K562 (cell line): Measurements from ENCODE around the gene AGPAT2. TPM values are rescaled to one million over a fixed set of nuclear protein-coding genes. Genes with fewer than 3 reads are reported as not detected.
A peak's percentile ranks its signal among the peaks of the same experiment; 100 is the strongest.

Experiments
- ATF1 ChIP-seq, 2 experiments: fragments of 450-650 bp in 1 of 2; IDR thresholded peaks; 2 replicates each; pipeline ENCODE4 v1.6.1; 2016; ENCODE audit warnings: missing compliant biosample characterization in 1 of 2, missing genetic modification characterization in 1 of 2
- CXXC5 ChIP-seq: fragments of 250-450 bp; sonication (Bioruptor Pico); IDR thresholded peaks from 2 replicates; pipeline ENCODE4 v1.8.0; 2022; ENCODE audit warnings: inconsistent platforms, mild to moderate bottlenecking, moderate library complexity
- DNMT1 ChIP-seq: fragments of 450-650 bp; IDR thresholded peaks from 2 replicates; pipeline ENCODE4 v1.6.1; 2016; ENCODE audit warnings: antibody characterized with exemption, mild to moderate bottlenecking
- ERF ChIP-seq: fragments of 450-650 bp; formaldehyde crosslinking; IDR thresholded peaks from 2 replicates; pipeline ENCODE4 v1.4.0; 2020; ENCODE audit warnings: mild to moderate bottlenecking, mixed read lengths
- HMBOX1 ChIP-seq: sonication (generic); IDR thresholded peaks from 2 replicates; pipeline ENCODE4 v1.6.1; 2016
- HOXB6 ChIP-seq: fragments of 250-450 bp; sonication (Bioruptor Pico); IDR thresholded peaks from 2 replicates; pipeline ENCODE4 v1.5.1; 2022; ENCODE audit warnings: mild to moderate bottlenecking, borderline replicate concordance
- JUN ChIP-seq, 2 experiments: sonication (generic) in 1 of 2; formaldehyde crosslinking in 1 of 2; IDR thresholded peaks; 2 replicates each; pipeline versions ENCODE4 v1.6.1 to v1.8.0; 2012 to 2022; ENCODE audit warnings: borderline replicate concordance in 2 of 2, mild to moderate bottlenecking in 2 of 2, improper control_type of control experiment in 1 of 2, low read depth in 1 of 2, low read length in 1 of 2, missing genetic modification reagents in 1 of 2
- KDM1A ChIP-seq, 2 experiments: fragments of 450-650 bp; IDR thresholded peaks; 2 replicates each; pipeline ENCODE4 v1.6.1; 2016; ENCODE audit warnings: mild to moderate bottlenecking in 2 of 2
- KLF10 ChIP-seq: fragments of 250-450 bp; sonication (Bioruptor Pico); IDR thresholded peaks from 2 replicates; pipeline ENCODE4 v1.6.1; 2021; ENCODE audit warnings: matching md5 sums
- L3MBTL2 ChIP-seq: fragments of 450-650 bp; IDR thresholded peaks from 2 replicates; pipeline ENCODE4 v1.6.1; 2016; ENCODE audit warnings: mild to moderate bottlenecking, moderate library complexity
- LCOR ChIP-seq: sonication (generic); formaldehyde crosslinking; IDR thresholded peaks from 2 replicates; pipeline ENCODE4 v1.8.0; 2022; ENCODE audit warnings: mild to moderate bottlenecking, missing genetic modification reagents
- MXI1 ChIP-seq: IDR thresholded peaks from 2 replicates; pipeline ENCODE4 v1.6.1; 2011; ENCODE audit warnings: low read depth, mild to moderate bottlenecking, improper control_type of control experiment, low read length
- PHTF2 ChIP-seq: fragments of 250-450 bp; sonication (Bioruptor Pico); IDR thresholded peaks from 2 replicates; pipeline ENCODE4 v1.5.0; 2021; ENCODE audit warnings: mild to moderate bottlenecking
- POLR2B ChIP-seq: fragments of 450-650 bp; IDR thresholded peaks from 2 replicates; pipeline ENCODE4 v1.6.1; 2018; ENCODE audit warnings: low read depth; ENCODE audit not compliant: partially characterized antibody
- RAD21 ChIP-seq, 2 experiments: fragments of 250-450 bp in 1 of 2; fragments of 450-650 bp in 1 of 2; sonication (Bioruptor Pico) in 1 of 2; formaldehyde crosslinking in 1 of 2; IDR thresholded peaks in 1 of 2; conservative IDR thresholded peaks in 1 of 2; 2 replicates each; pipeline versions ENCODE4 v1.4.0 to v1.8.0; 2020 to 2022; ENCODE audit warnings: mild to moderate bottlenecking in 2 of 2, moderate library complexity in 1 of 2
- SIN3A ChIP-seq, 2 experiments: fragments of 150-350 bp in 1 of 2; IDR thresholded peaks; 2 replicates each; pipeline ENCODE4 v1.6.1; 2011 to 2016; ENCODE audit warnings: borderline replicate concordance in 2 of 2, low read depth in 2 of 2, low read length in 2 of 2, mild to moderate bottlenecking in 2 of 2, moderate library complexity in 2 of 2; ENCODE audit not compliant: control insufficient read depth in 1 of 2
- SPI1 ChIP-seq: IDR thresholded peaks from 2 replicates; pipeline ENCODE4 v1.6.1; 2011; ENCODE audit warnings: low read depth, low read length, control low read depth, borderline replicate concordance
- TAF1 ChIP-seq: IDR thresholded peaks from 2 replicates; pipeline ENCODE4 v1.6.1; 2011; ENCODE audit warnings: mild to moderate bottlenecking, low read length, moderate library complexity; ENCODE audit not compliant: insufficient read depth, control insufficient read depth, severe bottlenecking; ENCODE audit errors: extremely low read depth
- TBP ChIP-seq: optimal IDR thresholded peaks from 2 replicates; pipeline ENCODE3; 2011; ENCODE audit warnings: low read depth, low read length, improper control_type of control experiment
- ZFX ChIP-seq: sonication (generic); formaldehyde crosslinking; IDR thresholded peaks from 2 replicates; pipeline ENCODE4 v1.8.0; 2022; ENCODE audit warnings: mild to moderate bottlenecking, missing genetic modification reagents, moderate library complexity
- ZNF282 ChIP-seq: sonication (generic); formaldehyde crosslinking; IDR thresholded peaks from 2 replicates; pipeline ENCODE4 v1.8.1; 2023; ENCODE audit warnings: missing genetic modification reagents
- ZNF436 ChIP-seq: fragments of 250-450, 450-650 bp; sonication (Bioruptor Pico); formaldehyde crosslinking; IDR thresholded peaks from 2 replicates; pipeline ENCODE4 v1.7.0; 2020; ENCODE audit warnings: mild to moderate bottlenecking
- polyA plus RNA-seq, 8 experiments: library from polyadenylated mRNA; depleted of rRNA in 4 of 8; stranded (reverse) in 5 of 8; unstranded in 3 of 8; fragments of >200 nt; fragmentation: Nextera tagmentation in 2 of 8; fragmentation: Illumina TruSeq in 1 of 8; extraction: Ambion mirVana in 2 of 8; extraction: Trizol in 1 of 8; gene quantifications; 2 replicates each; pipeline versions ENCODE4 v1.2.1 to v1.2.3, GENCODE V29; 2011 to 2014; ENCODE audit warnings: inconsistent platforms in 1 of 8, missing spikeins in 1 of 8
- total RNA-seq, 7 experiments: library from RNA; depleted of rRNA in 6 of 7; stranded (reverse); fragments of >200 nt in 6 of 7; fragmentation: Illumina TruSeq in 2 of 7; extraction: Trizol in 2 of 7; gene quantifications; 2 replicates each; pipeline versions ENCODE4 v1.2.1 to v1.2.3, GENCODE V29; 2011 to 2021; ENCODE audit warnings: low replicate concordance in 1 of 7
- TF ChIP-seq, protein P1 (sequence below), 2 experiments: IDR thresholded peaks; 2 replicates each; pipeline ENCODE4 v1.6.1; 2012; ENCODE audit warnings: improper control_type of control experiment in 2 of 2, low read depth in 2 of 2, low read length in 2 of 2, borderline replicate concordance in 1 of 2

Gene AGPAT2
- total and polyA plus RNA-seq, 9 of the 15 experiments (the other 6 are each of a cell fraction or from before 2014, with no cell fraction given), result 0.13 to 54.5 (median 23.9) TPM

- TF ChIP-seq JUN (IDR thresholded peaks at IDR 0.05; ENCODE audit: borderline replicate concordance, low read depth, low read length), result 0 out of 2 replicates have a peak, but pooled peaks have one; percentile 13
- peak; percentile 72; the same call in 1 of the 2 replicates for TF ChIP-seq JUN (CRISPR knock-in tag; IDR thresholded peaks at IDR 0.05; ENCODE audit: borderline replicate concordance)
- peak; percentile 50 for TF ChIP-seq TAF1
- TF ChIP-seq ZFX, result peak; percentile 94
- TF ChIP-seq PHTF2 (CRISPR knock-in tag), result no peak
- no peak for TF ChIP-seq KLF10 (CRISPR knock-in tag)
- peak; percentile 85; the same call in 1 of the 2 replicates for TF ChIP-seq ERF (CRISPR knock-in tag)
- no peak for TF ChIP-seq TBP
- TF ChIP-seq HMBOX1, result no peak
- no peak for TF ChIP-seq KDM1A (IDR thresholded peaks at IDR 0.05)
- TF ChIP-seq DNMT1, result no peak
- TF ChIP-seq POLR2B, result peak; percentile 65
- peak; percentile 85 for TF ChIP-seq CXXC5
- TF ChIP-seq MXI1, result 0 out of 2 replicates have a peak, but pooled peaks have one; percentile 16
- TF ChIP-seq, protein P1, sequence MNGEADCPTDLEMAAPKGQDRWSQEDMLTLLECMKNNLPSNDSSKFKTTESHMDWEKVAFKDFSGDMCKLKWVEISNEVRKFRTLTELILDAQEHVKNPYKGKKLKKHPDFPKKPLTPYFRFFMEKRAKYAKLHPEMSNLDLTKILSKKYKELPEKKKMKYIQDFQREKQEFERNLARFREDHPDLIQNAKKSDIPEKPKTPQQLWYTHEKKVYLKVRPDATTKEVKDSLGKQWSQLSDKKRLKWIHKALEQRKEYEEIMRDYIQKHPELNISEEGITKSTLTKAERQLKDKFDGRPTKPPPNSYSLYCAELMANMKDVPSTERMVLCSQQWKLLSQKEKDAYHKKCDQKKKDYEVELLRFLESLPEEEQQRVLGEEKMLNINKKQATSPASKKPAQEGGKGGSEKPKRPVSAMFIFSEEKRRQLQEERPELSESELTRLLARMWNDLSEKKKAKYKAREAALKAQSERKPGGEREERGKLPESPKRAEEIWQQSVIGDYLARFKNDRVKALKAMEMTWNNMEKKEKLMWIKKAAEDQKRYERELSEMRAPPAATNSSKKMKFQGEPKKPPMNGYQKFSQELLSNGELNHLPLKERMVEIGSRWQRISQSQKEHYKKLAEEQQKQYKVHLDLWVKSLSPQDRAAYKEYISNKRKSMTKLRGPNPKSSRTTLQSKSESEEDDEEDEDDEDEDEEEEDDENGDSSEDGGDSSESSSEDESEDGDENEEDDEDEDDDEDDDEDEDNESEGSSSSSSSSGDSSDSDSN (IDR thresholded peaks at IDR 0.05; ENCODE audit: borderline replicate concordance in 1 of 2, low read depth in 2 of 2, low read length in 2 of 2), result peak in 1 of 2 experiments; percentile 63; a peak in 1 of 4 replicates
- no peak for TF ChIP-seq ZNF436 (CRISPR knock-in tag)
- peak in 1 of 2 experiments; percentile 17; a peak in 2 of 4 replicates for TF ChIP-seq RAD21 (CRISPR knock-in tag; conservative IDR thresholded peaks at IDR 0.05 in 1 of 2, IDR thresholded peaks at IDR 0.05 in 1 of 2)
- peak; percentile 96 for TF ChIP-seq L3MBTL2
- TF ChIP-seq ZNF282 (CRISPR knock-in tag), result peak; percentile 89; the same call in 1 of the 2 replicates
- peak; percentile 63 to 66; a peak in 2 of 4 replicates for TF ChIP-seq SIN3A (IDR thresholded peaks at IDR 0.05; ENCODE audit: borderline replicate concordance in 2 of 2, control insufficient read depth in 1 of 2, low read depth in 2 of 2, low read length in 2 of 2)
- peak; percentile 35; the same call in 1 of the 2 replicates for TF ChIP-seq LCOR (CRISPR knock-in tag)
- TF ChIP-seq ATF1 (CRISPR knock-in tag; IDR thresholded peaks at IDR 0.05), result no peak
- TF ChIP-seq ATF1 (tag; IDR thresholded peaks at IDR 0.05), result peak; percentile 30; the same call in 1 of the 2 replicates
- peak; percentile 27; the same call in 1 of the 2 replicates for TF ChIP-seq SPI1
- no peak for TF ChIP-seq HOXB6 (CRISPR knock-in tag)
Measured at GRCh38 chr9:136686794-136687711, at the start of gene AGPAT2 (continued).
